AG09319 (cell line): ENCODE results near the gene GNB2.

Experiments
- DNase-seq: peaks from one replicate; pipeline ENCODE4 v3.0.0-alpha.2; 2010; ENCODE audit warnings: low read depth; ENCODE audit errors: extremely low read depth
- CTCF ChIP-seq: IDR thresholded peaks from 2 replicates; pipeline ENCODE4 v1.5.1; 2011; ENCODE audit warnings: low read depth, mild to moderate bottlenecking, inconsistent platforms, low read length, moderate library complexity

The GNB2 gene

GRCh38 chr7:100670074-100670473 is 3.5 kb upstream of the GNB2 start:
- no peak for DNase-seq
- TF ChIP-seq CTCF: no peak

- DNase-seq: no peak
- no peak for TF ChIP-seq CTCF
These were observed 1.9 kb upstream of the GNB2 start for GRCh38 chr7:100671353-100672327.

- no peak for DNase-seq
- TF ChIP-seq CTCF: no peak
These were observed 436 bp downstream of the GNB2 start for GRCh38 chr7:100673942-100674410.

GRCh38 chr7:100674411-100675104 is 1.0 kb downstream of the GNB2 start:
- DNase-seq: no peak
- no peak for TF ChIP-seq CTCF

GRCh38 chr7:100675105-100675451 is 1.5 kb downstream of the GNB2 start:
- no peak for TF ChIP-seq CTCF
- no peak for DNase-seq

- DNase-seq: peak; percentile 31
- TF ChIP-seq CTCF: no peak
These were observed 2.2 kb downstream of the GNB2 start for GRCh38 chr7:100675581-100676350.
